Measurements from ENCODE around the gene OR4E2. TPM values are rescaled to one million over a fixed set of nuclear protein-coding genes. Genes with fewer than 3 reads are reported as not detected.

The OR4E2 gene
- polyA plus RNA-seq, 1 of the 3 experiments (the other 2 are of a cell fraction) = not detected

GRCh38 chr14:21672116-21672515, 18.5 kb downstream of the OR4E2 start:
- Histone ChIP-seq H3K36me3 (replicated peaks in 1 of 2; ENCODE audit: control insufficient read depth in 1 of 2, insufficient read depth in 2 of 2, low read length in 1 of 2) (no peaks in the 10 kb centered on the region), H3K9me3 (no peaks in the 10 kb centered on the region), H3K4me3 (ENCODE audit: low read depth in 2 of 2, low read length in 1 of 2) (no peak overlapping the region), H2AFZ (ENCODE audit: low read depth) (no peak overlapping the region), H3K79me2 (ENCODE audit: insufficient read depth) (no peaks in the 10 kb centered on the region), H4K20me1 (ENCODE audit: insufficient read depth) (no peaks in the 10 kb centered on the region), H3K27ac (ENCODE audit: low read depth in 2 of 2, low read length in 1 of 2) (no peak overlapping the region), H3K4me2 (no peak overlapping the region), H3F3A (replicated peaks; ENCODE audit: insufficient read depth) (peaks cover 4% of the 10 kb centered on the region), H3K9me2 (no peaks in the 10 kb centered on the region), H3K4me1 (ENCODE audit: control insufficient read depth in 1 of 2, insufficient read depth in 2 of 2, low read depth in 1 of 2, low read length in 1 of 2) (no peaks in the 10 kb centered on the region; a peak in 1 of 4 replicates), H3K9ac (no peak overlapping the region), H3K27me3 (ENCODE audit: insufficient read depth) (peaks cover 13% of the 10 kb centered on the region; the same call in 1 of the 2 replicates)
- POLR2A ChIA-PET = no interaction called here
- TF ChIP-seq FOSL2 (IDR thresholded peaks at IDR 0.05; ENCODE audit: borderline replicate concordance, low read depth) (no peak), PBX3 (IDR thresholded peaks at IDR 0.05) (no peak), POLR2AphosphoS5 (IDR thresholded peaks at IDR 0.05; ENCODE audit: low read depth, low read length) (no peak), ELF1 (IDR thresholded peaks at IDR 0.05) (no peak)
- DNase-seq = no peak
- WGBS (ENCODE audit: low lambda C conversion rate) = 3% methylated on average over 1 of the region's 1 CpG
- CTCF ChIA-PET = no interaction called here

GRCh38 chr14:21673718-21674117, 20.1 kb downstream of the OR4E2 start, which contains the start of gene OR4E1:
Gene OR4E1 (minus strand): TSS chr14:21673818. CDS start chr14:21670935, 2,883 bp downstream.
- DNase-seq = no peak

More at GRCh38 chr14:21673718-21674117, 20.1 kb downstream of the OR4E2 start, which contains the start of gene OR4E1:
- Histone ChIP-seq H3K36me3 (replicated peaks in 1 of 2; ENCODE audit: control insufficient read depth in 1 of 2, insufficient read depth in 2 of 2, low read length in 1 of 2) (no peaks in the 10 kb centered on the region), H3K9me3 (no peaks in the 10 kb centered on the region), H3F3A (replicated peaks; ENCODE audit: insufficient read depth) (no peaks in the 10 kb centered on the region), H3K27me3 (ENCODE audit: insufficient read depth) (peaks cover 13% of the 10 kb centered on the region; the same call in 1 of the 2 replicates), H4K20me1 (ENCODE audit: insufficient read depth) (no peaks in the 10 kb centered on the region), H2AFZ (ENCODE audit: low read depth) (no peak within 1 kb of the TSS), H3K79me2 (ENCODE audit: insufficient read depth) (no peaks in the 10 kb centered on the region), H3K9ac (no peak within 1 kb of the TSS), H3K4me2 (no peak within 1 kb of the TSS), H3K4me1 (ENCODE audit: control insufficient read depth in 1 of 2, insufficient read depth in 2 of 2, low read depth in 1 of 2, low read length in 1 of 2) (no peaks in the 10 kb centered on the region), H3K9me2 (no peaks in the 10 kb centered on the region), H3K27ac (ENCODE audit: low read depth in 2 of 2, low read length in 1 of 2) (no peak within 1 kb of the TSS), H3K4me3 (ENCODE audit: low read depth in 2 of 2, low read length in 1 of 2) (no peak within 1 kb of the TSS)
- WGBS (ENCODE audit: low lambda C conversion rate) = 0% methylated on average over 1 of the region's 1 CpG
- TF ChIP-seq RXRA (IDR thresholded peaks at IDR 0.05; ENCODE audit: borderline replicate concordance, low read depth) (no peak), JUND (IDR thresholded peaks at IDR 0.05) (no peak), FOXJ3 (CRISPR knock-in tag; IDR thresholded peaks at IDR 0.05) (no peak), GABPA (IDR thresholded peaks at IDR 0.05; ENCODE audit: low read depth) (no peak), RAD21 (IDR thresholded peaks at IDR 0.05; ENCODE audit: low read length) (no peak), FOXM1 (IDR thresholded peaks at IDR 0.05; ENCODE audit: low read depth) (no peak), EP300 (IDR thresholded peaks at IDR 0.05; ENCODE audit: borderline replicate concordance in 1 of 2, low read depth in 1 of 2, low read length in 1 of 2) (no peak), NRF1 (IDR thresholded peaks at IDR 0.05; ENCODE audit: low read depth, low read length) (no peak), USF2 (IDR thresholded peaks at IDR 0.05; ENCODE audit: borderline replicate concordance, low read depth, low read length) (no peak), PBX3 (IDR thresholded peaks at IDR 0.05) (no peak), FOSL2 (IDR thresholded peaks at IDR 0.05; ENCODE audit: borderline replicate concordance, low read depth) (no peak), USF1 (IDR thresholded peaks at IDR 0.05; ENCODE audit: borderline replicate concordance, low read depth) (no peak), CTCF (IDR thresholded peaks at IDR 0.05) (no peak), EZH2phosphoT487 (IDR thresholded peaks at IDR 0.05; ENCODE audit: borderline replicate concordance, low read depth) (no peak), SIN3A (IDR thresholded peaks at IDR 0.05; ENCODE audit: borderline replicate concordance, low read depth, low read length) (no peak), SMC3 (IDR thresholded peaks at IDR 0.05; ENCODE audit: low read depth, low read length) (no peak), RFX5 (IDR thresholded peaks at IDR 0.05; ENCODE audit: low read length) (no peak), GATA2 (CRISPR knock-in tag; IDR thresholded peaks at IDR 0.05) (no peak)
- ChIA-PET CTCF (no interaction called here), POLR2A (no interaction called here)

All from SK-N-SH (cell line).